GM23248 (cell line): Measurements from ENCODE around the gene TRIP6. TPM values are rescaled to one million over a fixed set of nuclear protein-coding genes. Genes with fewer than 3 reads are reported as not detected.

Source experiments
- DNase-seq: peaks from one replicate; pipeline ENCODE4 v3.0.0-alpha.2; 2015
- H2AFZ ChIP-seq: fragments of 200-600 bp; sonication (generic); 2 replicates; pipeline ENCODE4 v1.6.1; 2016; ENCODE audit warnings: antibody characterized with exemption
- H3F3A ChIP-seq: fragments of 200-600 bp; sonication (generic); 2 replicates; pipeline ENCODE4 v1.6.1; 2016; ENCODE audit warnings: mild to moderate bottlenecking, antibody characterized with exemption, mixed run types; ENCODE audit not compliant: insufficient read depth
- H3K27ac ChIP-seq: fragments of 200-600 bp; sonication (generic); 2 replicates; pipeline ENCODE4 v1.5.1; 2016; ENCODE audit warnings: mild to moderate bottlenecking
- H3K27me3 ChIP-seq: fragments of 200-600 bp; sonication (generic); replicated peaks from 2 replicates; pipeline ENCODE4 v1.6.1; 2016; ENCODE audit warnings: mild to moderate bottlenecking; ENCODE audit not compliant: insufficient read depth
- H3K36me3 ChIP-seq: fragments of 200-600 bp; sonication (generic); 2 replicates; pipeline ENCODE4 v1.6.1; 2016; ENCODE audit warnings: low read depth, mild to moderate bottlenecking
- H3K4me1 ChIP-seq: fragments of 200-600 bp; sonication (generic); 2 replicates; pipeline ENCODE4 v1.6.1; 2016; ENCODE audit warnings: mild to moderate bottlenecking; ENCODE audit not compliant: insufficient read depth
- H3K4me2 ChIP-seq: fragments of 200-600 bp; sonication (generic); one replicate; pipeline ENCODE4 v1.6.1; 2016; ENCODE audit warnings: mild to moderate bottlenecking; ENCODE audit not compliant: unreplicated experiment
- H3K4me3 ChIP-seq: fragments of 200-600 bp; sonication (generic); 2 replicates; pipeline ENCODE4 v1.5.1; 2016; ENCODE audit warnings: mild to moderate bottlenecking
- H3K79me2 ChIP-seq: fragments of 200-600 bp; sonication (generic); 2 replicates; pipeline ENCODE4 v1.6.1; 2016; ENCODE audit warnings: mild to moderate bottlenecking; ENCODE audit not compliant: insufficient read depth
- H3K9ac ChIP-seq: fragments of 200-600 bp; sonication (generic); 2 replicates; pipeline ENCODE4 v1.6.1; 2016; ENCODE audit warnings: mild to moderate bottlenecking
- H3K9me2 ChIP-seq: fragments of 200-600 bp; sonication (generic); 2 replicates; pipeline ENCODE4 v1.6.1; 2016; ENCODE audit warnings: mixed run types, mild to moderate bottlenecking, moderate library complexity; ENCODE audit not compliant: insufficient read depth
- H3K9me3 ChIP-seq: fragments of 200-600 bp; sonication (generic); one replicate; pipeline ENCODE4 v1.6.1; 2017; ENCODE audit warnings: low read depth
- H4K20me1 ChIP-seq: fragments of 200-600 bp; sonication (generic); 2 replicates; pipeline ENCODE4 v1.6.0; 2016; ENCODE audit not compliant: insufficient read depth
- EZH2 ChIP-seq: fragments of 200-600 bp; sonication (generic); IDR thresholded peaks from 2 replicates; pipeline ENCODE4 v1.6.1; 2018; ENCODE audit warnings: antibody characterized with exemption, mild to moderate bottlenecking; ENCODE audit not compliant: insufficient read depth, poor library complexity, severe bottlenecking
- EZH2phosphoT487 ChIP-seq: fragments of 200-600 bp; sonication (generic); IDR thresholded peaks from 2 replicates; pipeline ENCODE4 v1.6.1; 2018; ENCODE audit warnings: antibody characterized with exemption, moderate library complexity, mild to moderate bottlenecking, low read depth; ENCODE audit not compliant: insufficient read depth
- WGBS, 2 experiments: methylation state at CpG; one replicate each; pipeline ENCODE4 v1.1.6; 2015 to 2017; ENCODE audit warnings: low lambda C conversion rate in 2 of 2, low coverage in 1 of 2; ENCODE audit errors: missing lambda C conversion rate in 2 of 2; 5-methylcytosine and 5-hydroxymethylcytosine counted together
- in situ Hi-C: fragments of 300-500 bp; cut with MboI; formaldehyde crosslinking; loops from 2 replicates; pipeline ENCODE4 v1.15.0; 2020
- polyA plus RNA-seq: library from polyadenylated mRNA; unstranded; fragments of >200 nt; fragmentation: Nextera tagmentation; extraction: Ambion mirVana; gene quantifications from 2 replicates; pipeline ENCODE4 v1.2.1, GENCODE V29; 2016
- total RNA-seq: library from RNA; depleted of rRNA; stranded (reverse); fragments of >200 nt; shearing (Covaris generic); gene quantifications from 2 replicates; pipeline ENCODE4 v1.2.3, GENCODE V29; 2014

The TRIP6 gene
- total and polyA plus RNA-seq, 2 experiments from 2014 or later = 68.6 to 113 TPM

GRCh38 chr7:100865938-100866728 lies 1.1 kb upstream of the TRIP6 start:
- no peaks in the 10 kb centered on the region for H3K9me2 ChIP-seq
- H3K27me3 ChIP-seq = no peaks in the 10 kb centered on the region
- no peak for TF ChIP-seq EZH2phosphoT487
- TF ChIP-seq EZH2 = no peak
- peak overlapping the region; percentile 90 for H3K4me2 ChIP-seq
- H3K9ac ChIP-seq = peak overlapping the region; percentile 100
- peaks cover 7% of the 10 kb centered on the region for H3K4me1 ChIP-seq
- peak overlapping the region; percentile 79 for H3K27ac ChIP-seq
- 32 to 33% methylated on average over 39 of the region's 46 CpGs for WGBS, 2 experiments
- H3F3A ChIP-seq = peaks cover 16% of the 10 kb centered on the region
- H3K9me3 ChIP-seq = no peaks in the 10 kb centered on the region
- H2AFZ ChIP-seq = peak overlapping the region; percentile 83
- H3K36me3 ChIP-seq = no peaks in the 10 kb centered on the region
- peak overlapping the region; percentile 100 for H3K4me3 ChIP-seq
- peaks cover 38% of the 10 kb centered on the region for H3K79me2 ChIP-seq
- H4K20me1 ChIP-seq = no peaks in the 10 kb centered on the region
- peak; percentile 55 for DNase-seq
- in situ Hi-C loops = loop anchor here (25.0 kb wide), 1 partner anchor 404 kb away; the partner anchor contains the start of gene SPACDR

GRCh38 chr7:100866729-100867039 lies 503 bp upstream of the TRIP6 start:
- Histone ChIP-seq H3F3A (peaks cover 16% of the 10 kb centered on the region), H3K36me3 (peaks cover 3% of the 10 kb centered on the region; the same call in 1 of the 2 replicates), H3K9me3 (no peaks in the 10 kb centered on the region), H3K27me3 (no peaks in the 10 kb centered on the region), H3K4me1 (peaks cover 7% of the 10 kb centered on the region), H3K4me2 (peak overlapping the region; percentile 90), H3K79me2 (peaks cover 44% of the 10 kb centered on the region), H3K4me3 (peak overlapping the region; percentile 100), H3K9me2 (no peaks in the 10 kb centered on the region), H2AFZ (peak overlapping the region; percentile 83), H3K9ac (peak overlapping the region; percentile 100), H3K27ac (peak overlapping the region; percentile 79), H4K20me1 (no peaks in the 10 kb centered on the region)
- no peak for DNase-seq
- 14 to 16% methylated on average over 5 of the region's 5 CpGs for WGBS, 2 experiments
- no peak for TF ChIP-seq EZH2phosphoT487
- no peak for TF ChIP-seq EZH2
- in situ Hi-C loops = loop anchor here (25.0 kb wide), 1 partner anchor 404 kb away; the partner anchor contains the start of gene SPACDR

- WGBS, 2 experiments = 0 to 3% methylated on average over 16 to 20 of the region's 27 CpGs
- Histone ChIP-seq H4K20me1 (no peaks in the 10 kb centered on the region), H3K4me1 (peaks cover 7% of the 10 kb centered on the region), H2AFZ (peak overlapping the region; percentile 83), H3F3A (peaks cover 23% of the 10 kb centered on the region), H3K27ac (peak overlapping the region; percentile 79), H3K4me2 (peak overlapping the region; percentile 90), H3K9me2 (no peaks in the 10 kb centered on the region), H3K27me3 (no peaks in the 10 kb centered on the region), H3K9ac (peak overlapping the region; percentile 100), H3K79me2 (peaks cover 47% of the 10 kb centered on the region), H3K36me3 (peaks cover 10% of the 10 kb centered on the region; the same call in 1 of the 2 replicates), H3K4me3 (peak overlapping the region; percentile 100), H3K9me3 (no peaks in the 10 kb centered on the region)
- peak; percentile 46 for DNase-seq
- in situ Hi-C loops = loop anchor here (25.0 kb wide), 1 partner anchor 406 kb away; the partner anchor contains the start of gene SPACDR
- no peak for TF ChIP-seq EZH2
- TF ChIP-seq EZH2phosphoT487 = no peak
Measured at GRCh38 chr7:100867776-100868485, 744 bp downstream of the TRIP6 start.

- peak overlapping the region; percentile 92 for H3K4me3 ChIP-seq
- in situ Hi-C loops = loop anchor here (25.0 kb wide), 1 partner anchor 411 kb away; the partner anchor contains the start of gene SPACDR
Measured at GRCh38 chr7:100873599-100874299, 6.6 kb downstream of the TRIP6 start.

More at GRCh38 chr7:100873599-100874299, 6.6 kb downstream of the TRIP6 start:
- H3K27me3 ChIP-seq = no peaks in the 10 kb centered on the region
- TF ChIP-seq EZH2phosphoT487 (no peak), EZH2 (no peak)
- WGBS, 2 experiments = 75 to 82% methylated on average over 10 of the region's 10 CpGs
- no peak overlapping the region for H3K4me2 ChIP-seq
- peak overlapping the region; percentile 64 for H2AFZ ChIP-seq
- peak overlapping the region; percentile 96 for H3K9ac ChIP-seq
- peaks cover 21% of the 10 kb centered on the region for H3K4me1 ChIP-seq
- peaks cover 30% of the 10 kb centered on the region for H3K36me3 ChIP-seq
- H4K20me1 ChIP-seq = 0 out of 2 replicates have a peak, but pooled peaks cover 5% of the 10 kb centered on the region
- peak overlapping the region; percentile 91 for H3K27ac ChIP-seq
- DNase-seq = no peak
- H3K9me3 ChIP-seq = no peaks in the 10 kb centered on the region
- H3F3A ChIP-seq = peaks cover 22% of the 10 kb centered on the region
- H3K79me2 ChIP-seq = peaks cover 83% of the 10 kb centered on the region
- no peaks in the 10 kb centered on the region for H3K9me2 ChIP-seq
